Omental fat pad (tissue), 4 donors: ENCODE data around the gene INTS1. TPM values are rescaled to one million over a fixed set of nuclear protein-coding genes. Genes with fewer than 3 reads are reported as not detected.
A peak's percentile ranks its signal among the peaks of the same experiment; 100 is the strongest.

Experiments
- ATAC-seq: fragments of 150-250 bp; one replicate; pipeline ENCODE4 v1.9.1; 2016; ENCODE audit warnings: mild to moderate bottlenecking, moderate library complexity; ENCODE audit not compliant: low FRiP score
- DNase-seq: peaks from one replicate; pipeline ENCODE4 v3.0.0-alpha.2; 2019; ENCODE audit warnings: low spot score
- total RNA-seq, 4 donors: library from RNA; depleted of rRNA; stranded (reverse); fragments of >200 nt; gene quantifications; one replicate each; pipeline ENCODE4 v1.1.0, GENCODE V29; 2016
- TF ChIP-seq, protein P1 (sequence below), 3 donors: fragments of 450-650 bp; IDR thresholded peaks; one replicate each; pipeline ENCODE4 v1.5.1; 2016 to 2017; ENCODE audit warnings: antibody characterized with exemption in 3 of 3, mild to moderate bottlenecking in 3 of 3, moderate library complexity in 2 of 3

The INTS1 gene
- total RNA-seq, 4 donors from 2014 or later, result 22.4 to 39.4 (median 32.0) TPM

DNA sequence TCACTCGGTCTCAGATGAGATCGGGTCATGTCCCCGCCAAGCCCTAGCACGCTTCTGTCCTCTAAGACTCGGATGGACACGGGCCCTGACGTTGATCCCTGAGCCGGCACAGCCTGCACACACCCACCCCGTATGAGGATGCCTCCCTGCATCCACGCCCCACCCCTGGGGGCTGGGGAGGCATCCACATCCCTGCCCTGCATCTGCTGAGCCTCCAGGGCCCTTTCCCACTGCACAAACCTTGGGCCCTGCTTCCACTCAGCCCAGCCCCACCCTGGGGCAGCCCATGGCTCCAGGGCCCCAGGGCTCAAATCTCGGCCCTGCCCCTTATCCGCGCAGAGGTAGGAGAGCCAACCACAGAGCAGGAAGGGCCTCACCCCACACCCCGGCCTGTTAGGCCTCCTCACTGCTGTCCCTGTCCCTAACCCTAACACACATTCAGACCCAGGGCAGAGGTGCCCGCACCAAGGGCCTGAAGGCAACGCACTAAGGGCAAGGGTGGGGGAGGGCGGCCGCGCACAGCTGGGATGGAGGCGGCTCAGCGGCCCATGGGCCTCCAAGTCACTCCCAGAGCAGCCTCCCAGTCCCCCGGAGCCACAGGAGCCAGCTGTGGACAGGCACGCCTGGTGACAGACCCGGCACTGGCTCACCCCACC lies 35.4 kb downstream of the INTS1 start:
- TF ChIP-seq, protein P1, sequence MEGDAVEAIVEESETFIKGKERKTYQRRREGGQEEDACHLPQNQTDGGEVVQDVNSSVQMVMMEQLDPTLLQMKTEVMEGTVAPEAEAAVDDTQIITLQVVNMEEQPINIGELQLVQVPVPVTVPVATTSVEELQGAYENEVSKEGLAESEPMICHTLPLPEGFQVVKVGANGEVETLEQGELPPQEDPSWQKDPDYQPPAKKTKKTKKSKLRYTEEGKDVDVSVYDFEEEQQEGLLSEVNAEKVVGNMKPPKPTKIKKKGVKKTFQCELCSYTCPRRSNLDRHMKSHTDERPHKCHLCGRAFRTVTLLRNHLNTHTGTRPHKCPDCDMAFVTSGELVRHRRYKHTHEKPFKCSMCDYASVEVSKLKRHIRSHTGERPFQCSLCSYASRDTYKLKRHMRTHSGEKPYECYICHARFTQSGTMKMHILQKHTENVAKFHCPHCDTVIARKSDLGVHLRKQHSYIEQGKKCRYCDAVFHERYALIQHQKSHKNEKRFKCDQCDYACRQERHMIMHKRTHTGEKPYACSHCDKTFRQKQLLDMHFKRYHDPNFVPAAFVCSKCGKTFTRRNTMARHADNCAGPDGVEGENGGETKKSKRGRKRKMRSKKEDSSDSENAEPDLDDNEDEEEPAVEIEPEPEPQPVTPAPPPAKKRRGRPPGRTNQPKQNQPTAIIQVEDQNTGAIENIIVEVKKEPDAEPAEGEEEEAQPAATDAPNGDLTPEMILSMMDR (IDR thresholded peaks at IDR 0.05), result no peak
- DNase-seq, result no peak

DNA sequence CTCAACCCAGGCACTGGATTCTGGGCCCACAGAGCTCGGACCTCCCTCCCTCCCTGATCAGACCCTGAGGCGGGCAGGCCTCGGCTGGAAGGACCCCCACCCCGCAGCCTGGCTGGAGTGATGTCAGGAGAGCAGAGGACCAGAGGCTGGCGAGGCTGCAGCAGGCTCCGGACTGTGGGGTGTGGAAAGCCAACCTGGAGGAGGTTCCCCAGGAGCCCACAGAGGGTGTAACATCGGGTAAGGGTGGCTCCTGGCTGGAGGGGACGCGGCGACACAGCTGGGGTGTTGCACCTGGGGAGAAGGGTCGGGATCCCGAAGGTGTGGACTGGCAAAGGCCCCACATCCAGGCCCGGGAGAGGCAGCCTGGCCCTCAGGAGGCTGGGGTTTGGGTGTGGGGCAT lies 36.0 kb downstream of the INTS1 start:
- TF ChIP-seq, protein P1 (IDR thresholded peaks at IDR 0.05), result no peak

More for the DNA sequence above, 35.4 kb downstream of the INTS1 start:
- no peak for ATAC-seq

DNA sequence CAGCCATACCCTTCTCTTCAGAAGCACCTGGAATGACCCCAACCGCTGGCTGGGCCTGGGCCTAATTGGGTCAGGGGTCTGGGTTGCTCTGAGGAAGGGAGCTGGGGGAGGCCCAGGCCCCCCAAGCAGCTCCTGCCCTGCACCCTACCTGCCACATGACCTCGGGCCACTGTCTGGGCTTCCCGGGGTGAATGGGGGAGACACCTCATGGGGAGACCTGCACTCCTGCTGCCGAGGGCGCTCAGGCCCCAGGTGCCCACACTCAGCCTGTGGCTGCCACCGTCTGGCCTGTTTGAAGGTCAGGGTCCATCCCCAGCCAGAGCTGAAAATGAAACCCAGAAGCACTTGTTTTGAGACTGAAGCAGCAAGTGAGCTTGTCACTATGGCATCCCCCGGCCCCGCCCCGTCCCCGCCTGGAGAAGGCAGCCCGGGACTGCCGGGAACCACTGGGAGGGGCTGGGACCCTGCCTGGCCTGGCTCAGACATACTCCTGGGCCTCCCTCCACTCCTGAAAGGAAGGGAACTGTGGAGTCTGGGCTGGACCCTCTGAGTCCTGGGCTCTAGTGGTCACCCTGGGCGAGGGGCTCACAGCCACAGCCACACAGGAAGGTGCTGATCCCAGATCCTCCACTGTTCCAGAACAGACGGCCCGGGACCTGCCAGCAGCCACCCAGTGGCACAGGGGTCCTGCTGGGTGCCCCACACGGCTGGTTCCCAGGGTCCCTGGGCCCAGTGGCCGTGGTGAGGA lies 37.5 kb downstream of the INTS1 start:
- peak; percentile 27 for ATAC-seq
- no peak for DNase-seq

More for the DNA sequence above, 36.0 kb downstream of the INTS1 start:
- no peak for ATAC-seq
- no peak for DNase-seq

DNA sequence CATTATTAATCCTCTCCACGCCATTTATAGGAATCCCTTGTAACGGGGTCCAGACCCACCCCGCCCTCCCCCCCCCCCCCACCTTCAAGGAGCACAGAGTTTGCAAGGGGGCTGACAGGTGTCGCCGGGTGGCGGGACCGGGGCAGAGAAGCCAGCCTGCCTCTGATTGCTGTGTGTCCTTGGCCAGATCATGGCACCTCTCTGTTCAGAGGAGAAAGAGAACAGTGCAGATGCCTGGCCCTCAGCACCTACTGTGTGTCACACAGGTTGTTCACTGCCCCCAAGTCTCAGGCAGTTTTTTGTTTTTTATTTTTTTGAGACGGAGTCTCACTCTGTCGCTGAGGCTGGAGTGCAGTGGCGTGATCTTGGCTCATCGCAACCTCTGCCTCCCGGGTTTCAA lies 39.5 kb downstream of the INTS1 start:
- TF ChIP-seq, protein P1 (IDR thresholded peaks at IDR 0.05), result no peak
- ATAC-seq (no peak), DNase-seq (no peak)

More for the DNA sequence above, 37.5 kb downstream of the INTS1 start:
- TF ChIP-seq, protein P1 (IDR thresholded peaks at IDR 0.05), result no peak

DNA sequence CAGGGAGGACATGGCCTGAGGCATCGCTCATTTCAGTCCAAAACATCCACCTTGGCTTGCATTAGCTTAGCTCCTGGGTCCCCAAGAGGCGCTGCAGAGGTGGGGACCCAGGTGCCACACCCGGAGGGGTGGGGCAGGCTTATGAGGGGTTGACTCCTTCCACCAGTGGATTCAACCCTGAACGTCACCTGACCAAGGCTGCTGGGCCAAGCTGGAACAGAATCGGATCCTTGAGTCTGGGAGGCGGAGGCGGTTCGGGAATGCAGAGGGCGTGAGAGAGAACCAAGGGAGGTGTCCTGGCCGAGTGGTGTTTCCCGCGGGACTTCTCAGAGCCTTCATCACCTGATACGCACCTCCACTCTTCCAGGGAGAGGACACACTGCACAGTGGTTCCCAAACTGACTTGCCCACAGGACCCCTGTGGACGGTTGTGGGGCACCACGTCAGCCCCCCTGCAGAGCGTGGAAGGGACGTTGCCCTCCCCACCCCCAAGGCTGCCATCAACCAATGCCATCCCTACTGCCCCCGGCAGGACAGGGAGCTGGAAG lies 40.4 kb downstream of the INTS1 start:
- ATAC-seq, result no peak
- no peak for DNase-seq
- TF ChIP-seq, protein P1 (IDR thresholded peaks at IDR 0.05), result no peak

DNA sequence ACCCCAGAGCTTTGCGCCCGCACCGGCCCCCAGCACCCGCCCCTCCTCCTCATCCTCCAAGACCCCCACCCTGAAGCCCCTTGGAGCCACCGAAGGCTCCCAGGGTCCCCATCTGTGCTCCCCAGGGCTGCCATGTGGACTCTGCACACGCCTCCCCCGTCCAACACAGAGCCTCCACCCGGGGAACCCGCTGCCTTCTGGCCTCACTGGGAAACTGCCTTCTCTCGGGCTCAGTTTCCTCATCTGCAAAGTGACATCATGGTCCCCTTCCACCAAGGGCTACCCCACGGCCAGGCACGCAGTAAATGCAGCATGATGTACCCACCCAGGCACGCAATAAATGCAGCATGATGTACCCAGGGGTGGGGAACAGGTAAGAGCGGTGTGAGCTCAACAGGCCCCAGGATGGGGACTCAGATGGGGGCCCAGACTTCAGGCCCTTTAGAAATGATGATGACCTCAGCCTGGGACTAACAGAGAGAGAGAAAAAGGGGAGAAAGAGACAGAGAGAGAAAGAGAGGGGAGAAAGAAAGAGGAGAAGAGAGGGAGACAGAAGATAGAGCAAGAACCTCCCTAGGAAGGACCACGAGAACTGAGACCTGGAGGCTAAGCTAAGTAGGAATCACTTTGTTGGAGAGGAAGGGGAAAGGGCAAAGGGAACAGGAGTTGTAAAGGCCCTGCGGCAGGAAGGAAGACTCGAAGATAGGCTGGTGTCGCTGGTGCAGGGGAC lies 42.4 kb downstream of the INTS1 start:
- DNase-seq (no peak), ATAC-seq (no peak)
- TF ChIP-seq, protein P1 (IDR thresholded peaks at IDR 0.05), result no peak
